ENCODE data around the gene OCLN.
"Not testable (repeated sequence)": the region's sequence is repeated elsewhere in the genome, so short reads cannot be mapped to it uniquely, and the experiment has no call there.

OCLN gene

GRCh38 chr5:69531406-69531801 lies 38.8 kb downstream of the OCLN start:
- no peak for DNase-seq

DNA sequence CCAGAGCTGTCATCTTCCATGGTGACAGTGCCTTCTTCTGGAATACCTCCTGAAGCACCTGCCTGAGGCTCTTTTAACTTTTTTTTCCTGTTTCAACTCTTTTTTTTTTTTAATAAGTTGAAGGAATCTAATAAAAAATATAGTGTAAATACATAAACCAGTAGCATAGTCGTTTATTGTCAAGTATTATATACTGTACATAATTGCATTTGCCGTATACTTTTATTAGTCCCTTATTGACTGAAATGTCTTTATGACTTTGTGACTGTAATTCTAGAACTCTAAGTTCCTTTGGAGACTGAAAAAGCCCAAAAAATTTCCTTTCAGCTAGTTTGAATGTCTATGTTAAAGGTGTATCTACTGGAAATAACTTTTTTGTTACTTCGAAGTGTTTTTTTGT lies 45.3 kb downstream of the OCLN start:
- DNase-seq: not testable (repeated sequence)

DNA sequence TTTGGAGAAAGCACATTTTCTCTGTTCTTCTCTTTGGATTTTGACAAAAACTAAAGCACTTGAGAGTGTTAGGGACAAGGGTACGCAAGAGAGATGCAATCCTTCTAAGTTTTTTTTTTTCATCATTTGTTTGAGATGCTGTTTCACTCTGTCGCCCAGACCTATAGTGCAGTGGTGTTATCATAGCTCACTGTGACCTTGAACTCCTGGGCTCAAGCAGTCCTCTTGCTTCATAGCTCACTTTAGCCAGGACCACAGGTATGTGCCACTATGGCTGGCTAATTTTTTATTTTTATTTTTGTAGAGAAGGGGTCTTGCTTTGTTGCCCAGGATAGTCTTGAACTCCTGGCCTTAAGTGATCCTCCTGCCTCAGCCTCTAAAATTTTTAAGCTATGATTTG lies 46.1 kb downstream of the OCLN start:
- DNase-seq: not testable (repeated sequence)

DNA sequence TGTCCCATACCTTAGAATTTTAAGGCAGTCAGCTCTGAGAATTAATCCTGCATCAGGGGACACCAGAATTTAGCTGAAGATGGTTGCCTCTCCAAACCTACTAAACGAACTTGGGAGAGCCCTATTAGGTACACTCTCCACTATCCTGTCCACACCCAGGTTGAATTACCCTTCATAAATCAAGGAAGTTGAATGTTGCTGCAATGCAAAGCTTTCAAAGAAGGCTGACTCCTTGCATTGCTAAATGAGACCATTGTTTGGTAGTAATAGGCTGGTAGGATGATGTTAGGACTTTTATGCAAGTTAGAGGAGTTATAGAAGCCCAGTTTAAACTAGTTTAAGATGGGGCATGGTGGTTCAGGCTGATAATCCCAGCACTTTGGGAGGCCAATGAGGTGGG lies 48.8 kb downstream of the OCLN start:
- DNase-seq: not testable (repeated sequence)

- DNase-seq: not testable (repeated sequence)
Observed at GRCh38 chr5:69542838-69543618, 50.4 kb downstream of the OCLN start.

DNA sequence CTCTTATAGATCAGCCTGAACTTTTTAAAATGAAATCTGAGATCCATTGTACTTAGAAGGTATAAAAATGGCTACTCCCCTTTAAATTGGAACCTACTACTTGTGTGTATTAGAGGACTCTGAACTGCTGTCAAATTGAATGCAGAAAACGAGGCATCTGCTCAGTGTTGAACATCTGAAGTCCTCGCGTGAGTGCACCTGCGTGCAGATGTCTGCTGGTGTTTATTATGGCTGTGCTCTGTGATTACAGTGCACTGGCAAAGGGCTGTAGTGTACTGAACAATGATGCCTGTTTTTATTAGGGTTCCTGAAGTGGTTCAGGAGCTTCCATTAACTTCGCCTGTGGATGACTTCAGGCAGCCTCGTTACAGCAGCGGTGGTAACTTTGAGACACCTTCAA lies 52.0 kb downstream of the OCLN start:
- DNase-seq: not testable (repeated sequence)

DNA sequence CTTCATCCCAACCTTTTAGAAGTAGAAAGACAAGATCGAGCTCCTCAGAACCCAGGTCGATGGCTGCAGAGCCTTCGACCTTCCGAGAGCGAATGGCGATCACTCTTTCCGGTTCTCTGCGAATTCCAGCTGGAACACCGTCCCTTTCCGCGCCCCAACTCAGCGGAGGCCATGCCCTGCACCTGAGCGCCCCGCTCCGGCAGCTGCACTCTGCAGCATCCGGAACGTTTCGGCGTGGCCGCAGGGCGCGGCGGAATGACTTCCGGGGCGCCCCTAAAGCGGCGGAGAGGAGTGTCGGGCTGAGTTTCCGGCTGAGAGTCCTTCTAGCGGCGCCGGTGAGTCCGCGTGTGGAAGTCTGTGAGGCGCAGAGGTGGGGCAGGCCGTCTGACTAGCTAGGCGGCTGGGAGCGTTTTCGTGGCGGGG lies 67.3 kb downstream of the OCLN start, which contains the start of gene GTF2H2C:
GTF2H2C (plus strand) TSS at position 284 of the 423 bp plus-strand sequence. CDS start 4,942 bp downstream, outside the sequence.
- not testable (repeated sequence) for DNase-seq

GRCh38 chr5:69560587-69561431 lies 68.2 kb downstream of the OCLN start:
- not testable (repeated sequence) for DNase-seq

- not testable (repeated sequence) for DNase-seq
Observed at GRCh38 chr5:69566172-69566571, 73.6 kb downstream of the OCLN start.

- not testable (repeated sequence) for DNase-seq
Observed at GRCh38 chr5:69568072-69568471, 75.5 kb downstream of the OCLN start.

DNA sequence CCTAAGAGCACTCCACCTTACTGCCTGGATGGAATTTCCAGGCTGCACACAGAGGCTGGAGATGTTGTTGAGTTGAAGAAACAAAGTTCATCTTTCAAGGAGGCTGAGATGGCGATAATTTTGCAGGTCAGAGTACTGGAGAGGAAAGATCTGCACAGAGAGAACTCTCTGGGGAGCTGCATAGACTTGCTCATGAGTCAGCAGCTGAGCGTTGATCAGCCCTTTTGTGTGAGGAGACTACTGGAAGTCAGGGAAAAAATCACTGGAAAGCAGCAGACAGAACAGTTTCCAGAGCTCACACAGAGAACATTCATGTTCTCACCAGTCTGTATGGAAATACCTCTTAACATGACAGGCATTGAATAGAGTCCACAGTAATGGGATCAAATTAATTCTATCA lies 90.8 kb downstream of the OCLN start:
- DNase-seq: not testable (repeated sequence)

DNA sequence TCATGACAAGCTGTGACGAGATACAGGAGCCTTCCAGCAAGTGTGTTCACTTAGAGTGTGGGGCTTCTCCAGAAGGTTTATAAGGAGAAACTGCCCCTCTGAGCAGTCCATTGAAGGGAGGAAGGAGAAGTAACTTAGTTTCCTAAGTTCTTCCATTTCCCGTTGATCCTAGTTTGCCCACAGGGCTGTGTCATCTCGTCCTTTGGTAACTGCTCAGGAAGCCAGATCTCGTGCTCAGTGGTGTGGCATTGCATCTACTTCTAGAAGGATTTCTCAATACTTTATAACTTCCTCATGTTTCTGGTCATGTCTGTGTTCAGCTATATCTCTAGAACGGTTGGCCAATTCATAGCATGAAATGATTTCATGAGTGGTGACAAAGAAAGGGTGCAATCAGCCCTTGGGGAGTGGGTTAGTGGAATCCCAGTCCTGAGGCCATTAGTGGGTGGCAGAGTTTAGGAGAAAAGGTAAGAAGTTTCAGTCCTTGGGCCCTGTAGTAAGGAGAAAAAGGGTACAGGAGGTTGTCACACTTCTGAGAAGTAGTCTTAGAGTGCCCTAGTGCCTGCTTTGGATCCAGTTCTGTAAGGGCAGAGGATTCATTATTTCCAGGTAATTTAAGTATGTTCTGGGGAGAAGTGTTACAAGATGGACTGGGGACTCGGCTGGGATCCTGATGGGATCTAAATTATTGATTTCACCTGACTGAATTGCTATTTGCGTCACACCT lies 103.7 kb downstream of the OCLN start:
- DNase-seq: not testable (repeated sequence)

GRCh38 chr5:69601947-69602346 lies 109.4 kb downstream of the OCLN start:
- not testable (repeated sequence) for DNase-seq

- not testable (repeated sequence) for DNase-seq
Observed at GRCh38 chr5:69606839-69607238, 114.2 kb downstream of the OCLN start.

All from DMS53 (cell line).